ENCODE measurements around the gene PASK. TPM values are rescaled to one million over a fixed set of nuclear protein-coding genes. Genes with fewer than 3 reads are reported as not detected.

PASK gene
- total RNA-seq, 4 donors from 2014 or later = 0.10 to 0.36 (median 0.28) TPM

GRCh38 chr2:241149675-241149924 lies 328 bp upstream of the PASK start:
- Histone ChIP-seq H3K27me3 (no peaks in the 10 kb centered on the region), H3K9me3 (no peaks in the 10 kb centered on the region), H3K27ac (peak overlapping the region; percentile 35 to 93 (median 84)), H3K36me3 (peaks cover 0 to 4% of the 10 kb centered on the region in 2 donors), H3K4me3 (peak overlapping the region; percentile 72 to 99 (median 83)), H3K4me1 (peaks cover 13 to 15% of the 10 kb centered on the region in 2 donors)
- intact Hi-C loops (cut with DNase I; ENCODE audit: low total_unique reads) (loop anchor here (2.0 to 5.0 kb wide), 2 partner anchors 67 to 237 kb away; no protein-coding TSS in a partner anchor), in situ Hi-C loops (cut with MboI; ENCODE audit: low sequenced_read_pairs in 4 of 4) (no loop called here)
- no peak for TF ChIP-seq POLR2A (IDR thresholded peaks at IDR 0.05)
- TF ChIP-seq, protein P1, sequence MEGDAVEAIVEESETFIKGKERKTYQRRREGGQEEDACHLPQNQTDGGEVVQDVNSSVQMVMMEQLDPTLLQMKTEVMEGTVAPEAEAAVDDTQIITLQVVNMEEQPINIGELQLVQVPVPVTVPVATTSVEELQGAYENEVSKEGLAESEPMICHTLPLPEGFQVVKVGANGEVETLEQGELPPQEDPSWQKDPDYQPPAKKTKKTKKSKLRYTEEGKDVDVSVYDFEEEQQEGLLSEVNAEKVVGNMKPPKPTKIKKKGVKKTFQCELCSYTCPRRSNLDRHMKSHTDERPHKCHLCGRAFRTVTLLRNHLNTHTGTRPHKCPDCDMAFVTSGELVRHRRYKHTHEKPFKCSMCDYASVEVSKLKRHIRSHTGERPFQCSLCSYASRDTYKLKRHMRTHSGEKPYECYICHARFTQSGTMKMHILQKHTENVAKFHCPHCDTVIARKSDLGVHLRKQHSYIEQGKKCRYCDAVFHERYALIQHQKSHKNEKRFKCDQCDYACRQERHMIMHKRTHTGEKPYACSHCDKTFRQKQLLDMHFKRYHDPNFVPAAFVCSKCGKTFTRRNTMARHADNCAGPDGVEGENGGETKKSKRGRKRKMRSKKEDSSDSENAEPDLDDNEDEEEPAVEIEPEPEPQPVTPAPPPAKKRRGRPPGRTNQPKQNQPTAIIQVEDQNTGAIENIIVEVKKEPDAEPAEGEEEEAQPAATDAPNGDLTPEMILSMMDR (IDR thresholded peaks at IDR 0.05 in 4 of 5, conservative IDR thresholded peaks at IDR 0.05 in 1 of 5) = no peak
- DNase-seq (no peak), ATAC-seq (peak; percentile 28 to 35)

GRCh38 chr2:241148239-241148638 lies 1.0 kb downstream of the PASK start:
- TF ChIP-seq, protein P1 (IDR thresholded peaks at IDR 0.05 in 4 of 5, conservative IDR thresholded peaks at IDR 0.05 in 1 of 5) = no peak
- TF ChIP-seq POLR2A (IDR thresholded peaks at IDR 0.05) = no peak
- Histone ChIP-seq H3K9me3 (no peaks in the 10 kb centered on the region), H3K27ac (no peak overlapping the region), H3K27me3 (no peaks in the 10 kb centered on the region), H3K36me3 (no peaks in the 10 kb centered on the region), H3K4me1 (peaks cover 13 to 15% of the 10 kb centered on the region in 2 donors), H3K4me3 (peak overlapping the region in 1 of 4 donors; percentile 81)
- DNase-seq (no peak), ATAC-seq (no peak)
- in situ Hi-C loops (cut with MboI; ENCODE audit: low sequenced_read_pairs in 4 of 4) = no loop called here
- intact Hi-C loops (cut with DNase I; ENCODE audit: low total_unique reads) = loop anchor here (2.0 to 5.0 kb wide), 2 partner anchors 69 to 236 kb away; no protein-coding TSS in a partner anchor

DNA sequence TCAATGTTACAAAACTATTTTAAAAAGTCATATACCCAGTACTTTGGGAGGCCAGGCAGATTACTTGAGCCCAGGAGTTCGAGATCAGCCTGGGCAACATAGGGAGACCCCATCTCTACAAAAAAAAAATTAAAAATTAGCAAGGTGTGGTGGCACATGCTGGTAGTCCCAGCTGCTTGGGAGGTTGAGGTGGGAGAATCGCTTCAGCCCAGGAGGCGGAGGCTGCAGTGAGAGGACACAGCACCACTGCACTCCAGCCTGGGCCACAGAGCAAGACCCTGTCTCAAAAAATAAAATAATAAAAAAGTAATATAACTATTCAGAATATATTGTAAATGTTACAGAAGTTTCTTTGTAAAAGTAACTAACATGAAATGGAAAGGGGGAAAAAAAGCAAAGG lies 1.9 kb downstream of the PASK start:
- DNase-seq = no peak
- TF ChIP-seq, protein P1 (IDR thresholded peaks at IDR 0.05 in 4 of 5, conservative IDR thresholded peaks at IDR 0.05 in 1 of 5) = no peak
- no peak for TF ChIP-seq POLR2A (IDR thresholded peaks at IDR 0.05)
- in situ Hi-C loops (cut with MboI; ENCODE audit: low sequenced_read_pairs in 4 of 4) (no loop called here), intact Hi-C loops (cut with DNase I; ENCODE audit: low total_unique reads) (loop anchor here (5.0 kb wide), 1 partner anchor 235 kb away; no protein-coding TSS in a partner anchor)
- H3K27me3 ChIP-seq = no peaks in the 10 kb centered on the region
- ATAC-seq = no peak
- H3K4me3 ChIP-seq = no peak overlapping the region
- no peaks in the 10 kb centered on the region for H3K36me3 ChIP-seq
- H3K4me1 ChIP-seq = peaks cover 13 to 15% of the 10 kb centered on the region in 2 donors
- H3K9me3 ChIP-seq = no peaks in the 10 kb centered on the region
- no peak overlapping the region for H3K27ac ChIP-seq

- Histone ChIP-seq H3K27me3 (no peaks in the 10 kb centered on the region), H3K27ac (no peak overlapping the region), H3K4me1 (peaks cover 12 to 15% of the 10 kb centered on the region in 2 donors), H3K36me3 (no peaks in the 10 kb centered on the region), H3K9me3 (no peaks in the 10 kb centered on the region), H3K4me3 (no peak overlapping the region)
- in situ Hi-C loops (cut with MboI; ENCODE audit: low sequenced_read_pairs in 4 of 4) = no loop called here
- intact Hi-C loops (cut with DNase I; ENCODE audit: low total_unique reads) = loop anchor here (5.0 kb wide), 1 partner anchor 234 kb away; no protein-coding TSS in a partner anchor
- no peak for ATAC-seq
- TF ChIP-seq, protein P1 (IDR thresholded peaks at IDR 0.05 in 4 of 5, conservative IDR thresholded peaks at IDR 0.05 in 1 of 5) = no peak
- no peak for TF ChIP-seq POLR2A (IDR thresholded peaks at IDR 0.05)
- DNase-seq = no peak
Measured at GRCh38 chr2:241146286-241146685, 3.0 kb downstream of the PASK start.

- Histone ChIP-seq H3K4me3 (no peak overlapping the region), H3K27ac (no peak overlapping the region), H3K4me1 (no peaks in the 10 kb centered on the region), H3K9me3 (no peaks in the 10 kb centered on the region), H3K27me3 (no peaks in the 10 kb centered on the region), H3K36me3 (no peaks in the 10 kb centered on the region)
- TF ChIP-seq, protein P1 (IDR thresholded peaks at IDR 0.05 in 4 of 5, conservative IDR thresholded peaks at IDR 0.05 in 1 of 5) = no peak
- TF ChIP-seq POLR2A (IDR thresholded peaks at IDR 0.05) = no peak
- intact Hi-C loops (cut with DNase I; ENCODE audit: low total_unique reads) = no loop called here
- ATAC-seq (no peak), DNase-seq (no peak)
- in situ Hi-C loops (cut with MboI; ENCODE audit: low sequenced_read_pairs in 4 of 4) = no loop called here
Measured at GRCh38 chr2:241142593-241142992, 6.7 kb downstream of the PASK start.

Data from gastrocnemius medialis (tissue), 4 donors.